Sigmoid colon (tissue), 7 donors: ENCODE measurements around the gene HAND2. TPM values are rescaled to one million over a fixed set of nuclear protein-coding genes. Genes with fewer than 3 reads are reported as not detected.

Source experiments
- DNase-seq: peaks from one replicate; pipeline ENCODE4 v3.0.0-alpha.2; 2019
- H3K27ac ChIP-seq, 4 donors: fragments of 200-600 bp; sonication (generic); one replicate each; pipeline ENCODE4 v1.5.1; 2016 to 2019; ENCODE audit warnings: mild to moderate bottlenecking in 1 of 4
- H3K27me3 ChIP-seq, 3 donors: fragments of 200-600 bp; sonication (generic); one replicate each; pipeline ENCODE4 v1.5.1; 2019; ENCODE audit warnings: mild to moderate bottlenecking in 1 of 3
- H3K36me3 ChIP-seq, 4 donors: fragments of 200-600 bp; sonication (generic); one replicate each; pipeline ENCODE4 v1.5.1; 2016 to 2019
- H3K4me1 ChIP-seq, 4 donors: fragments of 200-600 bp; sonication (generic); one replicate each; pipeline ENCODE4 v1.5.1; 2017 to 2019
- H3K4me3 ChIP-seq, 4 donors: fragments of 200-600 bp; sonication (generic); one replicate each; pipeline ENCODE4 v1.5.1; 2017 to 2019; ENCODE audit warnings: mild to moderate bottlenecking in 2 of 4, moderate library complexity in 1 of 4
- H3K9me3 ChIP-seq, 4 donors: fragments of 200-600 bp in 3 of 4; sonication (generic) in 3 of 4; one replicate each; pipeline versions ENCODE4 v1.5.1 to v1.6.1; 2013 to 2019
- CTCF ChIP-seq, 4 experiments: fragments of 450-650 bp in 3 of 4; fragments of 200-600 bp in 1 of 4; IDR thresholded peaks; one replicate each; pipeline ENCODE4 v1.5.1; 2016 to 2019; ENCODE audit warnings: antibody characterized with exemption in 4 of 4, mild to moderate bottlenecking in 3 of 4, moderate library complexity in 2 of 4
- EP300 ChIP-seq, 4 donors: sonication (generic); formaldehyde crosslinking; IDR thresholded peaks; one replicate each; pipeline ENCODE4 v1.6.1; 2017; ENCODE audit warnings: antibody characterized with exemption in 4 of 4
- POLR2A ChIP-seq, 2 donors: fragments of 450-650 bp; IDR thresholded peaks; one replicate each; pipeline ENCODE4 v1.6.1; 2016; ENCODE audit warnings: antibody characterized with exemption in 2 of 2, mild to moderate bottlenecking in 2 of 2, moderate library complexity in 2 of 2
- POLR2AphosphoS5 ChIP-seq, 4 donors: sonication (generic); formaldehyde crosslinking; IDR thresholded peaks; one replicate each; pipeline ENCODE4 v1.6.1; 2017; ENCODE audit warnings: antibody characterized with exemption in 4 of 4
- WGBS, 2 donors: extraction: QIAGEN DNeasy Blood & Tissue Kit; methylation state at CpG; one replicate each; pipeline ENCODE4 v1.1.7; 2013; 5-methylcytosine and 5-hydroxymethylcytosine counted together
- intact Hi-C: fragments of 100-400 bp; cut with DNase I; formaldehyde crosslinking; loops from one replicate; pipeline ENCODE4 v1.15.1; 2023
- polyA plus RNA-seq, 3 donors: library from polyadenylated mRNA; stranded (reverse); fragments of 200-250 nt; gene quantifications; one replicate each; pipeline ENCODE4 v1.2.3, GENCODE V29; 2013
- total RNA-seq, 4 donors: library from RNA; depleted of rRNA; stranded (reverse); fragments of >200 nt; gene quantifications; one replicate each; pipeline ENCODE4 v1.1.0, GENCODE V29; 2016
- donor health status: healthy with polysubstance abuse.
- donor health status: Bipolar disorder and iron deficiency.
- donor health status: healthy.

HAND2 gene
- total and polyA plus RNA-seq, 7 donors = 0.46 to 224 (median 141) TPM

GRCh38 chr4:173493041-173493440, 37.0 kb downstream of the HAND2 start:
- no peak for DNase-seq
- Histone ChIP-seq H3K4me1 (peaks cover 0 to 32% (median 28%) of the 10 kb centered on the region in 4 donors), H3K27me3 (no peaks in the 10 kb centered on the region), H3K27ac (no peak overlapping the region), H3K36me3 (no peaks in the 10 kb centered on the region), H3K4me3 (no peak overlapping the region), H3K9me3 (no peaks in the 10 kb centered on the region)
- 91 to 92% methylated on average over 4 of the region's 4 CpGs for WGBS, 2 donors
- no peak for TF ChIP-seq POLR2AphosphoS5 (IDR thresholded peaks at IDR 0.05)
- no peak for TF ChIP-seq CTCF (IDR thresholded peaks at IDR 0.05)
- TF ChIP-seq POLR2A (IDR thresholded peaks at IDR 0.05) = no peak
- TF ChIP-seq EP300 (IDR thresholded peaks at IDR 0.05) = no peak
- intact Hi-C loops = loop anchor here (5.0 kb wide), 1 partner anchor 176 kb away; no protein-coding TSS in a partner anchor

GRCh38 chr4:173492315-173492714, 37.7 kb downstream of the HAND2 start:
- H3K27ac ChIP-seq = no peak overlapping the region
- peaks cover 0 to 33% (median 28%) of the 10 kb centered on the region in 4 donors for H3K4me1 ChIP-seq
- H3K36me3 ChIP-seq = no peaks in the 10 kb centered on the region
- H3K27me3 ChIP-seq = no peaks in the 10 kb centered on the region
- intact Hi-C loops = loop anchor here (5.0 kb wide), 1 partner anchor 175 kb away; no protein-coding TSS in a partner anchor
- DNase-seq = no peak
- H3K9me3 ChIP-seq = no peaks in the 10 kb centered on the region
- 70 to 83% methylated on average over 4 of the region's 4 CpGs for WGBS, 2 donors
- TF ChIP-seq POLR2A (IDR thresholded peaks at IDR 0.05) = no peak
- H3K4me3 ChIP-seq = no peak overlapping the region

GRCh38 chr4:173490817-173491528, 39.1 kb downstream of the HAND2 start:
- no peak for TF ChIP-seq CTCF (IDR thresholded peaks at IDR 0.05)
- no peak for TF ChIP-seq POLR2AphosphoS5 (IDR thresholded peaks at IDR 0.05)
- TF ChIP-seq POLR2A (IDR thresholded peaks at IDR 0.05) = no peak
- no peak for TF ChIP-seq EP300 (IDR thresholded peaks at IDR 0.05)
- Histone ChIP-seq H3K27ac (peak overlapping the region; percentile 37 to 72 (median 49)), H3K27me3 (no peaks in the 10 kb centered on the region), H3K4me3 (no peak overlapping the region), H3K4me1 (peaks cover 0 to 46% (median 36%) of the 10 kb centered on the region in 4 donors), H3K9me3 (no peaks in the 10 kb centered on the region), H3K36me3 (no peaks in the 10 kb centered on the region)
- no peak for DNase-seq
- intact Hi-C loops = loop anchor here (5.0 kb wide), 1 partner anchor 174 kb away; no protein-coding TSS in a partner anchor
- WGBS, 2 donors = 50 to 54% methylated on average over 4 of the region's 4 CpGs

- TF ChIP-seq EP300 (IDR thresholded peaks at IDR 0.05) = no peak
- TF ChIP-seq POLR2A (IDR thresholded peaks at IDR 0.05) = no peak
- TF ChIP-seq CTCF (IDR thresholded peaks at IDR 0.05) = no peak
- TF ChIP-seq POLR2AphosphoS5 (IDR thresholded peaks at IDR 0.05) = no peak
- WGBS, 2 donors = 76 to 84% methylated on average over 3 of the region's 3 CpGs
- peak overlapping the region; percentile 37 to 72 (median 49) for H3K27ac ChIP-seq
- DNase-seq = no peak
- H3K4me1 ChIP-seq = peaks cover 0 to 51% (median 40%) of the 10 kb centered on the region in 4 donors
- no peak overlapping the region for H3K4me3 ChIP-seq
- no peaks in the 10 kb centered on the region for H3K36me3 ChIP-seq
- intact Hi-C loops = loop anchor here (5.0 kb wide), 1 partner anchor 173 kb away; no protein-coding TSS in a partner anchor
- H3K9me3 ChIP-seq = no peaks in the 10 kb centered on the region
- no peaks in the 10 kb centered on the region for H3K27me3 ChIP-seq
Measured at GRCh38 chr4:173490256-173490655, 39.8 kb downstream of the HAND2 start.

GRCh38 chr4:173489514-173489913, 40.5 kb downstream of the HAND2 start:
- H3K9me3 ChIP-seq = no peaks in the 10 kb centered on the region
- no peaks in the 10 kb centered on the region for H3K36me3 ChIP-seq
- H3K27ac ChIP-seq = peak overlapping the region in 3 of 4 donors; percentile 45 to 72 (median 53)
- DNase-seq = no peak
- TF ChIP-seq POLR2A (IDR thresholded peaks at IDR 0.05) = no peak
- no peak for TF ChIP-seq EP300 (IDR thresholded peaks at IDR 0.05)
- no peak for TF ChIP-seq POLR2AphosphoS5 (IDR thresholded peaks at IDR 0.05)
- TF ChIP-seq CTCF (IDR thresholded peaks at IDR 0.05) = no peak
- H3K4me3 ChIP-seq = no peak overlapping the region
- intact Hi-C loops = no loop called here
- peaks cover 0 to 48% (median 37%) of the 10 kb centered on the region in 4 donors for H3K4me1 ChIP-seq
- H3K27me3 ChIP-seq = no peaks in the 10 kb centered on the region
